ENCODE results near the gene PARD3B.

PARD3B gene

DNA sequence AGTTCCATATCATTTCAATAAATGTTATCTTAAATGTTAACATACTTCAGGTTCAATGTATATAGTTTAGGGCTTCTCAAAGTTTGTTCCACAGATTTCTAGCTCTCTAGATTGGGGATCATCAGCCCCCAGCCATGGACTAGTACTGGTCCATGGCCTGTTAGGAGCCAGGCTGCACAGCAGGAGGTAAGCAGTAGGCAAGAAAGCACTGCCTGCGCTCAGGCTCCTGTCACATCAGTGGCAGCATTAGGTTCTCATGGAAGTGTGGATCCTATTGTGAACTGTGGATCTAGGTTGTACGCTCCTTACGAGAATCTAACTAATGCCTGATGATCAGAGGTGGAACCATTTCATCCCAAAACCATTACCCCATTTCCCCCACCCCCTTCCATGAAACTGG is 531.1 kb downstream of the PARD3B start:
- Histone ChIP-seq H3K27me3 (ENCODE audit: low read depth, low read length) (no peaks in the 10 kb centered on the region), H3K9me3 (ENCODE audit: control insufficient read depth in 1 of 2, low read length in 2 of 2) (no peaks in the 10 kb centered on the region), H3K27ac (ENCODE audit: low read length) (no peak overlapping the region), H3K4me3 (ENCODE audit: low read depth in 1 of 2, low read length in 2 of 2) (no peak overlapping the region), H3K4me1 (ENCODE audit: control insufficient read depth in 1 of 2, insufficient read depth in 2 of 2, low read length in 2 of 2) (no peaks in the 10 kb centered on the region), H3K36me3 (ENCODE audit: control insufficient read depth in 1 of 2, insufficient read depth in 2 of 2, low read length in 2 of 2) (no peaks in the 10 kb centered on the region)

DNA sequence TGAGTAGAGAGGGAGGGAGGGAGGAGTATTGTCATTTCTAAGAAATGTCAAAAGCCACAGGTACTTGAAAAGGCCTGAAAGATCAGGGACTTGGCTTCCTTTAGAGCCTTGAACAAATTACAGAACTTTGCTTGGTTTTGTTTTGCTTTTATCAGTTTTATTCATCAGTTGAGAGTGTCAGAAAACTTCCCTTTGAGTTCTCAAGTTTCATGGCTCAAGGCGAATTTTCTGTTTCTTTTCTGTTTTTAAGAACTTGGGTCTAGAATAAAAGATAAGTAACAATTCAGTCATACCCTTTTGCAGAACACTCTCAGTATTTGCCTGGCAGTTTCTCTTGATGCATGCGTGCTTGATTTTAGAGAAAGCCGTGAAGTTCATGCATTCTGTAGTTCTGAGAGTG is 531.9 kb downstream of the PARD3B start:
- no peaks in the 10 kb centered on the region for H3K36me3 ChIP-seq (ENCODE audit: control insufficient read depth in 1 of 2, insufficient read depth in 2 of 2, low read length in 2 of 2)
- no peak overlapping the region for H3K27ac ChIP-seq (ENCODE audit: low read length)
- H3K4me1 ChIP-seq (ENCODE audit: control insufficient read depth in 1 of 2, insufficient read depth in 2 of 2, low read length in 2 of 2) = no peaks in the 10 kb centered on the region
- no peaks in the 10 kb centered on the region for H3K27me3 ChIP-seq (ENCODE audit: low read depth, low read length)
- H3K4me3 ChIP-seq (ENCODE audit: low read depth in 1 of 2, low read length in 2 of 2) = no peak overlapping the region
- no peaks in the 10 kb centered on the region for H3K9me3 ChIP-seq (ENCODE audit: control insufficient read depth in 1 of 2, low read length in 2 of 2)

- Histone ChIP-seq H3K4me3 (ENCODE audit: low read depth in 1 of 2, low read length in 2 of 2) (no peak overlapping the region), H3K27me3 (ENCODE audit: low read depth, low read length) (no peaks in the 10 kb centered on the region), H3K36me3 (ENCODE audit: control insufficient read depth in 1 of 2, insufficient read depth in 2 of 2, low read length in 2 of 2) (no peaks in the 10 kb centered on the region), H3K27ac (ENCODE audit: low read length) (no peak overlapping the region), H3K9me3 (ENCODE audit: control insufficient read depth in 1 of 2, low read length in 2 of 2) (no peaks in the 10 kb centered on the region), H3K4me1 (ENCODE audit: control insufficient read depth in 1 of 2, insufficient read depth in 2 of 2, low read length in 2 of 2) (no peaks in the 10 kb centered on the region)
These were observed 533.5 kb downstream of the PARD3B start for GRCh38 chr2:205078762-205079161.

- Histone ChIP-seq H3K4me3 (ENCODE audit: low read depth in 1 of 2, low read length in 2 of 2) (no peak overlapping the region), H3K27me3 (ENCODE audit: low read depth, low read length) (no peaks in the 10 kb centered on the region), H3K4me1 (ENCODE audit: control insufficient read depth in 1 of 2, insufficient read depth in 2 of 2, low read length in 2 of 2) (no peaks in the 10 kb centered on the region), H3K27ac (ENCODE audit: low read length) (no peak overlapping the region), H3K36me3 (ENCODE audit: control insufficient read depth in 1 of 2, insufficient read depth in 2 of 2, low read length in 2 of 2) (no peaks in the 10 kb centered on the region), H3K9me3 (ENCODE audit: control insufficient read depth in 1 of 2, low read length in 2 of 2) (no peaks in the 10 kb centered on the region)
These were observed 533.9 kb downstream of the PARD3B start for GRCh38 chr2:205079173-205079572.

GRCh38 chr2:205086662-205087061 is 541.4 kb downstream of the PARD3B start:
- no peak overlapping the region for H3K27ac ChIP-seq (ENCODE audit: low read length)

DNA sequence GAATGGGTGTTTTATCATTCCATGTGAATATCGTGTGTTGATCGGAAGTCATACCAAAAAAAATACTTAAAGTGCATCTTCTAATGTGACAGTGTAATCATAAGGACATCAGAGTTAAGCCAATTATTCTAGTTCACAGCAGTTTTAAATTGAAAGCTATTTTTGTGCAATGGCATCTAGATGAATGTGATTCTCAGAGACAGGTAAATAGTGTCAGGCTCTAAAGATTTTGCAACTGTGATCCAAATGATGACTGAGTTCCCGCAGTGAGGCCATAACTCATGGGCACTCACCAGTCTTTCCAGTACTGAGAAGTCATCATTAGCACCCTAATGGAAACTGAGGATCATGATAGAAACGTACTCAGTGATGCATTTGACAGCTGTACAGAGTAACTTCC is 542.6 kb downstream of the PARD3B start:
- Histone ChIP-seq H3K27me3 (ENCODE audit: low read depth, low read length) (no peaks in the 10 kb centered on the region), H3K9me3 (ENCODE audit: control insufficient read depth in 1 of 2, low read length in 2 of 2) (no peaks in the 10 kb centered on the region), H3K4me1 (ENCODE audit: control insufficient read depth in 1 of 2, insufficient read depth in 2 of 2, low read length in 2 of 2) (peaks cover 0 to 9% of the 10 kb centered on the region in 2 donors), H3K36me3 (ENCODE audit: control insufficient read depth in 1 of 2, insufficient read depth in 2 of 2, low read length in 2 of 2) (no peaks in the 10 kb centered on the region), H3K4me3 (ENCODE audit: low read depth in 1 of 2, low read length in 2 of 2) (no peak overlapping the region), H3K27ac (ENCODE audit: low read length) (no peak overlapping the region)

More at GRCh38 chr2:205086662-205087061, 541.4 kb downstream of the PARD3B start:
- Histone ChIP-seq H3K36me3 (ENCODE audit: control insufficient read depth in 1 of 2, insufficient read depth in 2 of 2, low read length in 2 of 2) (no peaks in the 10 kb centered on the region), H3K4me1 (ENCODE audit: control insufficient read depth in 1 of 2, insufficient read depth in 2 of 2, low read length in 2 of 2) (peaks cover 0 to 9% of the 10 kb centered on the region in 2 donors), H3K9me3 (ENCODE audit: control insufficient read depth in 1 of 2, low read length in 2 of 2) (no peaks in the 10 kb centered on the region), H3K27me3 (ENCODE audit: low read depth, low read length) (no peaks in the 10 kb centered on the region), H3K4me3 (ENCODE audit: low read depth in 1 of 2, low read length in 2 of 2) (no peak overlapping the region)

DNA sequence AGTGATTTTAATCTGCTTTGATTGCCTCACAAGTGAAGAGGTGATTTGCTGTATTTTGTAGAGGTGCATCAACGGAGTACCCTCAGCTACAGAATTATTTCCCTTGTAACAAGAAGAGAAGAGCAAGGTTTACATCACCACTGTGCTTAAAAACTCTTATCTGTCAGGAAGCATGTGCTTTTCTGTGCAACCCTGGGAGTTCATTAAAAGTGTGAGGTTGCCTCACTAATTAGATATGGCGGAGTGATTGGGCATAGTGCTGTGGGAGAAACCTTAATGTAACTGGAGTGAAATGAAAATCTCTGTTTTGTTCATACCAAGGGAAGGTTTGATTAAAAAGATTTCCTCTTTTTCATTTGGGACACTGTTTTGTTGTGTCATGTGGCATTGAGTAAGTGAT is 544.7 kb downstream of the PARD3B start:
- Histone ChIP-seq H3K4me3 (ENCODE audit: low read depth in 1 of 2, low read length in 2 of 2) (no peak overlapping the region), H3K27ac (ENCODE audit: low read length) (no peak overlapping the region), H3K36me3 (ENCODE audit: control insufficient read depth in 1 of 2, insufficient read depth in 2 of 2, low read length in 2 of 2) (no peaks in the 10 kb centered on the region), H3K4me1 (ENCODE audit: control insufficient read depth in 1 of 2, insufficient read depth in 2 of 2, low read length in 2 of 2) (peaks cover 0 to 9% of the 10 kb centered on the region in 2 donors), H3K9me3 (ENCODE audit: control insufficient read depth in 1 of 2, low read length in 2 of 2) (no peaks in the 10 kb centered on the region), H3K27me3 (ENCODE audit: low read depth, low read length) (no peaks in the 10 kb centered on the region)

GRCh38 chr2:205091411-205091810 is 546.1 kb downstream of the PARD3B start:
- Histone ChIP-seq H3K9me3 (ENCODE audit: control insufficient read depth in 1 of 2, low read length in 2 of 2) (no peaks in the 10 kb centered on the region), H3K27ac (ENCODE audit: low read length) (no peak overlapping the region), H3K27me3 (ENCODE audit: low read depth, low read length) (no peaks in the 10 kb centered on the region), H3K4me1 (ENCODE audit: control insufficient read depth in 1 of 2, insufficient read depth in 2 of 2, low read length in 2 of 2) (peaks cover 0 to 4% of the 10 kb centered on the region in 2 donors), H3K4me3 (ENCODE audit: low read depth in 1 of 2, low read length in 2 of 2) (no peak overlapping the region), H3K36me3 (ENCODE audit: control insufficient read depth in 1 of 2, insufficient read depth in 2 of 2, low read length in 2 of 2) (no peaks in the 10 kb centered on the region)

DNA sequence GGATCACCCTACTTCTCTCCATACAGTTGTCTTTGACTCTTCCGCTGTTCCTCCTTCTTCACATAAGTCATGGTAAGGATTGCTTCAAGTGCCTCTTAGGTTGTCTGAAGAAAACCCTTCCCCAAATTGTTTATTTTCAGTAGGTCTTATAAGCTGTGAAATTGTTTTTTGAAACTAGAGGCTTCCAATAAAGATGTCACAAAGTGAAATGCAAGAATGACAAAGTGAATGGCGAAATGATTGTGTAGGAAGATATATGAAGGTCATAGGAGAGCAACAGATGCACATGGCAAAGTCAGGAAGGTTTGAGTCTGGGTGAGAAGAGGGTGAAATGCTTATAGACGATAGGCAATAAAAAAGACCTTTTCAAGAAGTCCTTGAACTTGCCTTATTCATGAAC is 548.8 kb downstream of the PARD3B start:
- H3K36me3 ChIP-seq (ENCODE audit: control insufficient read depth in 1 of 2, insufficient read depth in 2 of 2, low read length in 2 of 2) = no peaks in the 10 kb centered on the region
- H3K9me3 ChIP-seq (ENCODE audit: control insufficient read depth in 1 of 2, low read length in 2 of 2) = no peaks in the 10 kb centered on the region
- no peaks in the 10 kb centered on the region for H3K27me3 ChIP-seq (ENCODE audit: low read depth, low read length)
- H3K27ac ChIP-seq (ENCODE audit: low read length) = no peak overlapping the region
- H3K4me1 ChIP-seq (ENCODE audit: control insufficient read depth in 1 of 2, insufficient read depth in 2 of 2, low read length in 2 of 2) = peaks cover 0 to 4% of the 10 kb centered on the region in 2 donors
- H3K4me3 ChIP-seq (ENCODE audit: low read depth in 1 of 2, low read length in 2 of 2) = no peak overlapping the region

GRCh38 chr2:205103699-205104098 is 558.4 kb downstream of the PARD3B start:
- Histone ChIP-seq H3K4me1 (ENCODE audit: control insufficient read depth in 1 of 2, insufficient read depth in 2 of 2, low read length in 2 of 2) (no peaks in the 10 kb centered on the region), H3K9me3 (ENCODE audit: control insufficient read depth in 1 of 2, low read length in 2 of 2) (no peaks in the 10 kb centered on the region), H3K4me3 (ENCODE audit: low read depth in 1 of 2, low read length in 2 of 2) (no peak overlapping the region), H3K36me3 (ENCODE audit: control insufficient read depth in 1 of 2, insufficient read depth in 2 of 2, low read length in 2 of 2) (no peaks in the 10 kb centered on the region), H3K27me3 (ENCODE audit: low read depth, low read length) (no peaks in the 10 kb centered on the region), H3K27ac (ENCODE audit: low read length) (no peak overlapping the region)

DNA sequence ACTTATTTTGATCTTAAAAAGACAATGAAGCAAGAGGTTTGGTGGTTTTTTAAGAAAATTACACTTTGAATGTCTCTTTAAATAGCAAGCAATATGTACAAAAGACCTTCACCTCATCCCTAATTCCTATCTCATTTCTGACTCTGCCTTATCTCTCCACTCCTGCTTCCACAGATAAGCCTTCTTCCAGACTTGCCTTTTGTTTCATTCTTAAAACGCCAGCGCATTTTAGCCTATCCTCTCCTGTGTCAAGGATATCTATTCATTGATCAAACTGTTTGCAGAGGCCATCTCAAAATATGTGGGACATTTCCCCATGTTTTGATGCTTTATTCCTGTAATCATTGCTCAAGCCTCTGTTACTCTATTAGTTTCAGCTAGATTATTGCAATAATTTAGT is 562.5 kb downstream of the PARD3B start:
- Histone ChIP-seq H3K9me3 (ENCODE audit: control insufficient read depth in 1 of 2, low read length in 2 of 2) (no peaks in the 10 kb centered on the region), H3K4me1 (ENCODE audit: control insufficient read depth in 1 of 2, insufficient read depth in 2 of 2, low read length in 2 of 2) (no peaks in the 10 kb centered on the region), H3K27me3 (ENCODE audit: low read depth, low read length) (no peaks in the 10 kb centered on the region), H3K4me3 (ENCODE audit: low read depth in 1 of 2, low read length in 2 of 2) (no peak overlapping the region), H3K27ac (ENCODE audit: low read length) (no peak overlapping the region), H3K36me3 (ENCODE audit: control insufficient read depth in 1 of 2, insufficient read depth in 2 of 2, low read length in 2 of 2) (no peaks in the 10 kb centered on the region)

DNA sequence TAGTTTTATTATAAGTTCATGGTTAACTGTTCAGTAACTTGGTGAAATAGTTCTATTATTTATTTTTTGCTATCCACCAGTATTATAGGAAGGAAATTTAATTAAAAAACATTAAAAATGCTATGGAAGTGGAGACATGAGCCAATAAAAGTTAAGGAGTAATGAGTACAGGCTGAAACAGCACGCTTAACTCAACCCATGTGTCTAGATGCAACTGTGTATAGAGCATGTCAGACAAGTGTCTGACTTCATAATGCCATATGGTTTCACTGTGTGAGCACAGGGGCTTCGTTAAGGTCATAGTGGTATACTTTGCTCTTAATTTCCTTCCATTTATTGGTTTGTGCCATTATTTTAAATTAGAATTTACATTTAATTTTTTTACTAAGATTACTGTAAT is 570.2 kb downstream of the PARD3B start:
- Histone ChIP-seq H3K9me3 (ENCODE audit: control insufficient read depth in 1 of 2, low read length in 2 of 2) (no peaks in the 10 kb centered on the region), H3K27ac (ENCODE audit: low read length) (no peak overlapping the region), H3K36me3 (ENCODE audit: control insufficient read depth in 1 of 2, insufficient read depth in 2 of 2, low read length in 2 of 2) (no peaks in the 10 kb centered on the region), H3K27me3 (ENCODE audit: low read depth, low read length) (no peaks in the 10 kb centered on the region), H3K4me3 (ENCODE audit: low read depth in 1 of 2, low read length in 2 of 2) (no peak overlapping the region), H3K4me1 (ENCODE audit: control insufficient read depth in 1 of 2, insufficient read depth in 2 of 2, low read length in 2 of 2) (no peaks in the 10 kb centered on the region)
